CD4-positive, alpha-beta T cell treated with Interleukin-15 for 4 hours (primary cell): ENCODE data around the gene TWSG1.

Experiments
- DNase-seq: peaks from one replicate; pipeline ENCODE4 v3.0.0-alpha.2; 2020; ENCODE audit warnings: low spot score

The TWSG1 gene

GRCh38 chr18:9334329-9334972, at the start of gene TWSG1:
Gene TWSG1, plus strand, starts transcription at chr18:9334773. Its CDS starts 2,457 bp downstream, at chr18:9337230.
- peak; percentile 95 for DNase-seq

- no peak for DNase-seq
Measured at GRCh38 chr18:9285604-9286003, 49.0 kb upstream of the TWSG1 start.

GRCh38 chr18:9287036-9287435, 47.5 kb upstream of the TWSG1 start:
- no peak for DNase-seq

- DNase-seq: no peak
Measured at GRCh38 chr18:9289698-9290097, 44.9 kb upstream of the TWSG1 start.

- DNase-seq: no peak
Measured at GRCh38 chr18:9290156-9290555, 44.4 kb upstream of the TWSG1 start.

- no peak for DNase-seq
Measured at GRCh38 chr18:9292047-9292446, 42.5 kb upstream of the TWSG1 start.

- no peak for DNase-seq
Measured at GRCh38 chr18:9293948-9294347, 40.6 kb upstream of the TWSG1 start.

- no peak for DNase-seq
Measured at GRCh38 chr18:9296233-9297006, 38.2 kb upstream of the TWSG1 start.

- DNase-seq: no peak
Measured at GRCh38 chr18:9297007-9297393, 37.6 kb upstream of the TWSG1 start.

GRCh38 chr18:9304388-9305070, 30.0 kb upstream of the TWSG1 start:
- DNase-seq: no peak

GRCh38 chr18:9319333-9319732, 15.2 kb upstream of the TWSG1 start:
- DNase-seq: no peak

GRCh38 chr18:9321017-9321452, 13.5 kb upstream of the TWSG1 start:
- DNase-seq: no peak

- DNase-seq: no peak
Measured at GRCh38 chr18:9321736-9322135, 12.8 kb upstream of the TWSG1 start.

GRCh38 chr18:9322744-9323143, 11.8 kb upstream of the TWSG1 start:
- no peak for DNase-seq

GRCh38 chr18:9323750-9324445, 10.7 kb upstream of the TWSG1 start:
- DNase-seq: no peak

GRCh38 chr18:9325716-9326115, 8.9 kb upstream of the TWSG1 start:
- DNase-seq: no peak

- DNase-seq: no peak
Measured at GRCh38 chr18:9328776-9329175, 5.8 kb upstream of the TWSG1 start.

- DNase-seq: no peak
Measured at GRCh38 chr18:9329471-9329870, 5.1 kb upstream of the TWSG1 start.

GRCh38 chr18:9330419-9330818, 4.2 kb upstream of the TWSG1 start:
- no peak for DNase-seq

- peak; percentile 28 for DNase-seq
Measured at GRCh38 chr18:9333441-9334328, 888 bp upstream of the TWSG1 start.

GRCh38 chr18:9334973-9335696, 562 bp downstream of the TWSG1 start:
- DNase-seq: peak; percentile 25
